ENCODE measurements around the gene NAALADL2. TPM values are rescaled to one million over a fixed set of nuclear protein-coding genes. Genes with fewer than 3 reads are reported as not detected.

The NAALADL2 gene
- polyA plus RNA-seq, 3 donors, result not detected

GRCh38 chr3:175493301-175493700 lies 634.2 kb downstream of the NAALADL2 start:
- TF ChIP-seq, protein P1, sequence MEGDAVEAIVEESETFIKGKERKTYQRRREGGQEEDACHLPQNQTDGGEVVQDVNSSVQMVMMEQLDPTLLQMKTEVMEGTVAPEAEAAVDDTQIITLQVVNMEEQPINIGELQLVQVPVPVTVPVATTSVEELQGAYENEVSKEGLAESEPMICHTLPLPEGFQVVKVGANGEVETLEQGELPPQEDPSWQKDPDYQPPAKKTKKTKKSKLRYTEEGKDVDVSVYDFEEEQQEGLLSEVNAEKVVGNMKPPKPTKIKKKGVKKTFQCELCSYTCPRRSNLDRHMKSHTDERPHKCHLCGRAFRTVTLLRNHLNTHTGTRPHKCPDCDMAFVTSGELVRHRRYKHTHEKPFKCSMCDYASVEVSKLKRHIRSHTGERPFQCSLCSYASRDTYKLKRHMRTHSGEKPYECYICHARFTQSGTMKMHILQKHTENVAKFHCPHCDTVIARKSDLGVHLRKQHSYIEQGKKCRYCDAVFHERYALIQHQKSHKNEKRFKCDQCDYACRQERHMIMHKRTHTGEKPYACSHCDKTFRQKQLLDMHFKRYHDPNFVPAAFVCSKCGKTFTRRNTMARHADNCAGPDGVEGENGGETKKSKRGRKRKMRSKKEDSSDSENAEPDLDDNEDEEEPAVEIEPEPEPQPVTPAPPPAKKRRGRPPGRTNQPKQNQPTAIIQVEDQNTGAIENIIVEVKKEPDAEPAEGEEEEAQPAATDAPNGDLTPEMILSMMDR (IDR thresholded peaks at IDR 0.05), result no peak
- Mint-ChIP-seq H3K27me3 (ENCODE audit: low read depth in 3 of 3) (no peaks in the 10 kb centered on the region), H3K4me1 (peaks cover 7% of the 10 kb centered on the region), H3K9me3 (peaks cover 0 to 5% (median 2%) of the 10 kb centered on the region in 7 donors), H3K27ac (no peak overlapping the region), H3K4me3 (no peak overlapping the region), H3K36me3 (no peaks in the 10 kb centered on the region)
- WGBS (ENCODE audit: insufficient coverage), result 100% methylated on average over 1 of the region's 4 CpGs
- H3K4me2 ChIP-seq (replicated peaks; ENCODE audit: extremely low read depth, low read length, poor library complexity, severe bottlenecking), result no peak overlapping the region
- H3K4me1 ChIP-seq (ENCODE audit: control insufficient read depth in 1 of 2, insufficient read depth in 2 of 2, low read length in 2 of 2), result no peaks in the 10 kb centered on the region
- H3K79me2 ChIP-seq (ENCODE audit: insufficient read depth, low read length), result no peaks in the 10 kb centered on the region
- intact Hi-C loops (cut with micrococcal nuclease), result no loop called here
- H3K4me3 ChIP-seq (replicated peaks in 1 of 3; ENCODE audit: low read depth in 2 of 3, low read length in 3 of 3), result no peak overlapping the region
- no peaks in the 10 kb centered on the region for H3K36me3 ChIP-seq (replicated peaks in 1 of 2; ENCODE audit: control insufficient read depth in 1 of 2, insufficient read depth in 2 of 2, low read length in 2 of 2)
- H4K20me1 ChIP-seq (ENCODE audit: insufficient read depth, low read length), result no peaks in the 10 kb centered on the region
- no peak for DNase-seq
- H3K27ac ChIP-seq (ENCODE audit: low read depth in 1 of 2, low read length in 2 of 2), result no peak overlapping the region
- H3K27me3 ChIP-seq (ENCODE audit: control insufficient read depth in 2 of 2, insufficient read depth in 2 of 2, low read length in 2 of 2), result no peaks in the 10 kb centered on the region
- H3K9me3 ChIP-seq (replicated peaks in 1 of 2; ENCODE audit: control insufficient read depth in 1 of 2, insufficient read depth in 1 of 2, low read length in 2 of 2), result no peaks in the 10 kb centered on the region
- H2AFZ ChIP-seq (ENCODE audit: insufficient read depth, low read depth, low read length, poor library complexity, severe bottlenecking), result no peak overlapping the region
- no peak overlapping the region for H3K9ac ChIP-seq (ENCODE audit: insufficient read depth, low read length, poor library complexity, severe bottlenecking)

GRCh38 chr3:175495331-175495730 lies 636.2 kb downstream of the NAALADL2 start:
- H3K9me3 Mint-ChIP-seq, result peaks cover 0 to 4% (median 0%) of the 10 kb centered on the region in 7 donors
- H3K36me3 ChIP-seq (replicated peaks in 1 of 2; ENCODE audit: control insufficient read depth in 1 of 2, insufficient read depth in 2 of 2, low read length in 2 of 2), result no peaks in the 10 kb centered on the region
- no peaks in the 10 kb centered on the region for H3K36me3 Mint-ChIP-seq
- H4K20me1 ChIP-seq (ENCODE audit: insufficient read depth, low read length), result no peaks in the 10 kb centered on the region
- H3K9me3 ChIP-seq (replicated peaks in 1 of 2; ENCODE audit: control insufficient read depth in 1 of 2, insufficient read depth in 1 of 2, low read length in 2 of 2), result no peaks in the 10 kb centered on the region
- intact Hi-C loops (cut with micrococcal nuclease), result no loop called here
- no peaks in the 10 kb centered on the region for H3K27me3 ChIP-seq (ENCODE audit: control insufficient read depth in 2 of 2, insufficient read depth in 2 of 2, low read length in 2 of 2)
- WGBS (ENCODE audit: insufficient coverage), result no CpG with 5 or more reads among the region's 3 CpGs
- TF ChIP-seq, protein P1 (IDR thresholded peaks at IDR 0.05), result no peak
- H3K27ac ChIP-seq (ENCODE audit: low read depth in 1 of 2, low read length in 2 of 2), result no peak overlapping the region
- peak in 1 of 3 donors; percentile 8 for DNase-seq
- H3K79me2 ChIP-seq (ENCODE audit: insufficient read depth, low read length), result no peaks in the 10 kb centered on the region
- no peak overlapping the region for H3K4me3 Mint-ChIP-seq
- H3K27ac Mint-ChIP-seq, result no peak overlapping the region
- no peak overlapping the region for H3K9ac ChIP-seq (ENCODE audit: insufficient read depth, low read length, poor library complexity, severe bottlenecking)
- H3K4me1 Mint-ChIP-seq, result peaks cover 7% of the 10 kb centered on the region
- H2AFZ ChIP-seq (ENCODE audit: insufficient read depth, low read depth, low read length, poor library complexity, severe bottlenecking), result no peak overlapping the region
- no peaks in the 10 kb centered on the region for H3K27me3 Mint-ChIP-seq (ENCODE audit: low read depth in 3 of 3)
- no peak overlapping the region for H3K4me3 ChIP-seq (replicated peaks in 1 of 3; ENCODE audit: low read depth in 2 of 3, low read length in 3 of 3)
- H3K4me2 ChIP-seq (replicated peaks; ENCODE audit: extremely low read depth, low read length, poor library complexity, severe bottlenecking), result no peak overlapping the region
- no peaks in the 10 kb centered on the region for H3K4me1 ChIP-seq (ENCODE audit: control insufficient read depth in 1 of 2, insufficient read depth in 2 of 2, low read length in 2 of 2)

All from CD14-positive monocyte (primary cell).